DND-41 (cell line): Measurements from ENCODE around the gene TH.

Source experiments
- ATAC-seq: fragments of 200-7000 bp; cut with Tn5 transposase; 3 replicates; pipeline ENCODE4 v1.9.1; 2021; ENCODE audit warnings: low read depth; ENCODE audit not compliant: insufficient read depth
- DNase-seq: peaks from one replicate; pipeline ENCODE4 v3.0.0-alpha.2; 2020
- H2AFZ ChIP-seq: 2 replicates; pipeline ENCODE4 v1.6.0; 2012; ENCODE audit warnings: low read depth, low read length
- H3K27ac ChIP-seq: 2 replicates; pipeline ENCODE4 v1.5.1; 2012; ENCODE audit warnings: low read length, inconsistent platforms
- H3K27me3 ChIP-seq: fragments of 200-600 bp; sonication (generic); 2 replicates; pipeline ENCODE4 v1.6.0; 2012; ENCODE audit warnings: low read length, mild to moderate bottlenecking, inconsistent platforms; ENCODE audit not compliant: insufficient read depth, poor library complexity
- H3K36me3 ChIP-seq: 2 replicates; pipeline ENCODE4 v1.5.1; 2012; ENCODE audit warnings: low read length, inconsistent platforms; ENCODE audit not compliant: insufficient read depth
- H3K4me1 ChIP-seq: 2 replicates; pipeline ENCODE4 v1.5.1; 2012; ENCODE audit warnings: mild to moderate bottlenecking, low read length; ENCODE audit not compliant: insufficient read depth
- H3K4me2 ChIP-seq: 2 replicates; pipeline ENCODE4 v1.6.0; 2012; ENCODE audit warnings: mild to moderate bottlenecking, moderate library complexity, low read length, inconsistent platforms; ENCODE audit not compliant: insufficient read depth
- H3K4me3 ChIP-seq, 2 experiments: fragments of 200-600 bp in 1 of 2; shearing (Covaris generic) in 1 of 2; 2 replicates each; pipeline ENCODE4 v1.5.1; 2012 to 2016; ENCODE audit warnings: inconsistent platforms in 2 of 2, low read length in 2 of 2, mild to moderate bottlenecking in 2 of 2, low read depth in 1 of 2, moderate library complexity in 1 of 2
- H3K79me2 ChIP-seq: 2 replicates; pipeline ENCODE4 v1.6.0; 2012; ENCODE audit warnings: low read length, inconsistent platforms; ENCODE audit not compliant: insufficient read depth
- H3K9ac ChIP-seq: 2 replicates; pipeline ENCODE4 v1.6.0; 2012; ENCODE audit warnings: low read depth, mild to moderate bottlenecking, inconsistent platforms, low read length, moderate library complexity
- H3K9me3 ChIP-seq: 2 replicates; pipeline ENCODE4 v1.5.1; 2012; ENCODE audit warnings: low read length, moderate library complexity, mild to moderate bottlenecking, inconsistent platforms; ENCODE audit not compliant: insufficient read depth, severe bottlenecking
- H4K20me1 ChIP-seq: 2 replicates; pipeline ENCODE4 v1.6.0; 2012; ENCODE audit warnings: low read length; ENCODE audit not compliant: insufficient read depth
- EZH2 ChIP-seq: IDR thresholded peaks from 3 replicates; pipeline ENCODE4 v1.6.1; 2012; ENCODE audit warnings: borderline replicate concordance, low read depth, mild to moderate bottlenecking, moderate library complexity, low read length, inconsistent platforms; ENCODE audit not compliant: severe bottlenecking
- TF ChIP-seq, protein P1 (sequence below): IDR thresholded peaks from 2 replicates; pipeline ENCODE4 v1.5.1; 2012; ENCODE audit warnings: borderline replicate concordance, low read length, moderate library complexity, mild to moderate bottlenecking; ENCODE audit not compliant: poor library complexity, severe bottlenecking; ENCODE audit errors: extremely low read depth

TH gene

DNA sequence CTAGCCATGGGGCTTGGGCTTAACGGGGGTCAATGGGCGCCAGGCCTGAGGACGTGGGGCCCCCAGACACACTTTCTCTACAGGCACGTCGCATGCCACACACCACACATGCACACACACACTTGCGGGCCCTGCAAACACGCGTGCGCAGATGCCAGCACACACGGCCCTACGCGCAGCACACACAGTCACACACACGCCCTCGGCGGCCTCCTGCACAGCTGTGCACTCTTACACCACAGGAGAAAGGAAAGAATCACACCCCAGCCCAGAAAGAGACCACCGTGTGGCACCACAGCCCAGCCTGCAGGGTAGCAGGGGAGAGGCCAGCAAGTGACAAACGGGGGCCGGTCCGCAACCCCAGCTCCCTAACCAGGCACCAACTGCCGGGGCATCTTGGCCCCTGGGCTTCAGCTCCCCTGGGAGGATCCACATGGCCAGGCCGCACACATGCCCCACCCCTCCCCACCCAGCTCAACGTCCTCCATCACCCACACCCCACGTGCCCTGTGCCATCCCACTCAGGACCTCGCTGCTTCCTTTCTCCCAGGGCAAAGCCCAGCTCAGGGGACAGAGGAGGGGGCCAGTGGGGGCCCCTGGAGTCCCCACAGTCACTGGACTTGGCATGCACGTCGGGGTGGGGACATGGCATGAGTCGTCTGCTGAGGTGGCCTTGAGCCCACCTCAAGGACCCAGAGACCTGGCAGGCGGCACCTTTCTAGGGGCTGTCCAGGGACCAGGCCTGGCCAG is 26.3 kb upstream of the TH start:
- Histone ChIP-seq H3K4me2 (no peak overlapping the region), H4K20me1 (peaks cover 5% of the 10 kb centered on the region; the same call in 1 of the 2 replicates), H3K27me3 (no peaks in the 10 kb centered on the region), H3K4me1 (no peaks in the 10 kb centered on the region), H3K9me3 (no peaks in the 10 kb centered on the region), H2AFZ (no peak overlapping the region; the same call in 1 of the 2 replicates), H3K9ac (no peak overlapping the region), H3K4me3 (no peak overlapping the region), H3K36me3 (no peaks in the 10 kb centered on the region), H3K27ac (no peak overlapping the region), H3K79me2 (no peaks in the 10 kb centered on the region)
- ATAC-seq (0 out of 3 replicates have a peak, but pooled peaks have one; percentile 22), DNase-seq (peak; percentile 16)
- TF ChIP-seq, protein P1, sequence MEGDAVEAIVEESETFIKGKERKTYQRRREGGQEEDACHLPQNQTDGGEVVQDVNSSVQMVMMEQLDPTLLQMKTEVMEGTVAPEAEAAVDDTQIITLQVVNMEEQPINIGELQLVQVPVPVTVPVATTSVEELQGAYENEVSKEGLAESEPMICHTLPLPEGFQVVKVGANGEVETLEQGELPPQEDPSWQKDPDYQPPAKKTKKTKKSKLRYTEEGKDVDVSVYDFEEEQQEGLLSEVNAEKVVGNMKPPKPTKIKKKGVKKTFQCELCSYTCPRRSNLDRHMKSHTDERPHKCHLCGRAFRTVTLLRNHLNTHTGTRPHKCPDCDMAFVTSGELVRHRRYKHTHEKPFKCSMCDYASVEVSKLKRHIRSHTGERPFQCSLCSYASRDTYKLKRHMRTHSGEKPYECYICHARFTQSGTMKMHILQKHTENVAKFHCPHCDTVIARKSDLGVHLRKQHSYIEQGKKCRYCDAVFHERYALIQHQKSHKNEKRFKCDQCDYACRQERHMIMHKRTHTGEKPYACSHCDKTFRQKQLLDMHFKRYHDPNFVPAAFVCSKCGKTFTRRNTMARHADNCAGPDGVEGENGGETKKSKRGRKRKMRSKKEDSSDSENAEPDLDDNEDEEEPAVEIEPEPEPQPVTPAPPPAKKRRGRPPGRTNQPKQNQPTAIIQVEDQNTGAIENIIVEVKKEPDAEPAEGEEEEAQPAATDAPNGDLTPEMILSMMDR: no peak

DNA sequence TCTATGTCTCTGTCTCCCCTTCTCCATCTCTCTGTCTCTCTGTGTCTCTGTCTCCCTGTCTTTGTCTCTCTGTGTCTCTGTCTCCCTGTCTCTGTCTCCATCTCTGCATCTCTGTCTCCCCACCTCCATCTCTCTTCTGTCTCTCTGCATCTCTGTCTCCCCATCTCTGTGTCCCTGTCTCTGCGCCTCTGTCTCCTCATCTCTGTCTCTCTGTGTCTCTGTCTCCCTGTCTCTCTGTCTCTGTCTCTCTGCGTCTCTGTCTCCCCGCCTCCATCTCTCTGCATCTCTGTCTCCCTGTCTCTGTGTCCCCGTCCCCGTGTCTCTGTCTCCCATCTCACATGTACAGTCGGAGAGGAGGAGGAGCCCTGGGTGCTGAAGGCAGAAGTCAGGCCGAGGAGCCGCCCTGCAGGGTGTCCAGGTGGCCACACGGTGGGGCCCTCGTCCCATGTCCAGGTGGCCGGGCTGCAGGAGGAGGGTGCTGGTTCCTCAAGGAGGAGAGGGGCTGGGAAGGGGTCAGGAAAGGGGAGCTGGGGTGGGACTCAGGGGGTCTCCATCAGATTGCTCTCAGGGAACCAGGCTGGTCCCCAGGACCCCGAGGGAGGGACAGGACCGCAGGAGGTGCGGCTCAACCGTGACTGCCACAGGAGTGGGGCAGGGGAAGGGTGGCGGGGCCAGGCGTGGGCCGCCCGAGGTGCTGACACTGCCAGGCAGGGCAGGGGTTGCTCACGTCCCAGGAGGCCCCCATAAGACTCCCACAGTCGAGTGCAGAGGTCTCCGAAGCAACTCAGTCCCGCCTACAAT is 25.6 kb upstream of the TH start:
- Histone ChIP-seq H3K36me3 (no peaks in the 10 kb centered on the region), H4K20me1 (peaks cover 5% of the 10 kb centered on the region; the same call in 1 of the 2 replicates), H3K27me3 (no peaks in the 10 kb centered on the region), H3K4me1 (no peaks in the 10 kb centered on the region), H2AFZ (no peak overlapping the region; the same call in 1 of the 2 replicates), H3K27ac (no peak overlapping the region), H3K9me3 (no peaks in the 10 kb centered on the region), H3K4me2 (no peak overlapping the region), H3K9ac (no peak overlapping the region), H3K79me2 (no peaks in the 10 kb centered on the region), H3K4me3 (no peak overlapping the region)
- DNase-seq (peak; percentile 77), ATAC-seq (peak; percentile 87)
- TF ChIP-seq, protein P1: peak; percentile 98
- TF ChIP-seq EZH2: no peak

DNA sequence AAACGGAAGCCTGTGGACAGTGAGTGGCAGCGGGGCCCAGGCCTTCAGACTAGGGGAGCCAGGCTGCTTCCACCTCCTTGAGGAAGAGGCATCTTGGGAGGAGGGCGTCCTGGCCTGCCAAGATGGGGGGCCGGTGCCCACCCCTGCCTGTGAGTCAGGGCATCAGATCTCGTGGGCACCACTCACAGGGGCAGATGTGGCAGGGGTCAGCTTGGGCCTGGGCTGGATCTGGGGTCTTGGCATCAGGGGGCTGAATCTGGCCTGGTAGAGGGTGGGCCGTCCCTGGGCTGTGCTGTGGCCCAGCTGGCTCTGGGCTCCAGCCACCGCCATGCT is 24.1 kb upstream of the TH start:
- no peak for ATAC-seq
- Histone ChIP-seq H3K79me2 (no peaks in the 10 kb centered on the region), H3K9ac (no peak overlapping the region), H3K4me1 (no peaks in the 10 kb centered on the region), H3K36me3 (no peaks in the 10 kb centered on the region), H3K4me2 (no peak overlapping the region), H3K27ac (no peak overlapping the region), H3K27me3 (no peaks in the 10 kb centered on the region), H4K20me1 (peaks cover 5% of the 10 kb centered on the region; the same call in 1 of the 2 replicates), H3K4me3 (no peak overlapping the region), H3K9me3 (no peaks in the 10 kb centered on the region), H2AFZ (no peak overlapping the region)
- no peak for TF ChIP-seq EZH2
- TF ChIP-seq, protein P1: no peak
- DNase-seq: no peak
